ENCODE measurements around the gene PDCD5.

- TF ChIP-seq CTCF (IDR thresholded peaks at IDR 0.05; ENCODE audit: insufficient read depth, low read length) (no peak), REST (IDR thresholded peaks at IDR 0.05; ENCODE audit: insufficient replicate concordance, low read depth) (peak; percentile 53)
Measured at GRCh38 chr19:32537580-32537979, 43.4 kb upstream of the PDCD5 start.

All from HL-60 (cell line).